Activated T-cell treated with anti-CD3 and anti-CD28 coated beads, Interleukin-2, amount 50 U/mL, for 1 hour (primary cell): ENCODE results near the gene DBH.
A peak's percentile ranks its signal among the peaks of the same experiment; 100 is the strongest.

ENCODE experiments used
- DNase-seq: peaks from one replicate; pipeline ENCODE4 v3.0.0-alpha.2; 2020

Gene DBH

GRCh38 chr9:133703591-133704399 lies 67.6 kb downstream of the DBH start:
- no peak for DNase-seq

GRCh38 chr9:133704711-133705181 lies 68.6 kb downstream of the DBH start:
- peak; percentile 17 for DNase-seq

GRCh38 chr9:133705576-133705975 lies 69.4 kb downstream of the DBH start:
- DNase-seq = no peak

GRCh38 chr9:133706307-133707050 lies 70.3 kb downstream of the DBH start:
- DNase-seq = peak; percentile 12

GRCh38 chr9:133707065-133707762 lies 71.1 kb downstream of the DBH start:
- peak; percentile 22 for DNase-seq

GRCh38 chr9:133707763-133708245 lies 71.6 kb downstream of the DBH start:
- peak; percentile 16 for DNase-seq

GRCh38 chr9:133708246-133709014 lies 72.3 kb downstream of the DBH start:
- peak; percentile 22 for DNase-seq
